IMR-90 (cell line): ENCODE data around the gene NPPC. TPM values are rescaled to one million over a fixed set of nuclear protein-coding genes. Genes with fewer than 3 reads are reported as not detected.

ENCODE experiments used
- ATAC-seq: fragments of 200-7000 bp; cut with Tn5 transposase; 2 replicates; pipeline ENCODE4 v1.9.1; 2020; ENCODE audit warnings: low read depth, mild to moderate bottlenecking, moderate library complexity
- BruUV-seq: library from RNA; stranded (reverse); fragments of 400-500 nt; replicated peaks from 2 replicates; lab custom pipeline; 2021; lab: Mats Ljungman, UMichigan
- CTCF ChIA-PET: fragments of 300-600 bp; formaldehyde crosslinking; extraction: SDS; loops from one replicate; lab custom pipeline; 2021; ENCODE audit warnings: antibody characterized with exemption; lab: Yijun Ruan, JAX
- POLR2A ChIA-PET: fragments of 300-600 bp; sonication (Branson Sonifier 250); formaldehyde crosslinking; loops from one replicate; lab custom pipeline; 2022; ENCODE audit warnings: antibody characterized with exemption; ENCODE audit not compliant: unreplicated experiment; lab: Charles Lee
- DNase-seq: peaks from one replicate; pipeline ENCODE4 v3.0.0; 2013
- H2AFZ ChIP-seq: replicated peaks from 2 replicates; pipeline ENCODE3; 2013; ENCODE audit warnings: low read length, mild to moderate bottlenecking; ENCODE audit not compliant: poor library complexity
- H2AK5ac ChIP-seq: 2 replicates; pipeline ENCODE4 v1.6.1; 2013; ENCODE audit warnings: low read depth, low read length, inconsistent platforms
- H2AK9ac ChIP-seq: replicated peaks from 2 replicates; pipeline ENCODE3; 2013; ENCODE audit warnings: mild to moderate bottlenecking, low read depth, low read length, moderate library complexity; ENCODE audit not compliant: poor library complexity
- H2BK120ac ChIP-seq: 2 replicates; pipeline ENCODE4 v1.6.1; 2013; ENCODE audit warnings: low read depth, low read length, inconsistent platforms
- H2BK15ac ChIP-seq: 3 replicates; pipeline ENCODE4 v1.6.1; 2013; ENCODE audit warnings: low read depth, low read length, inconsistent platforms
- H2BK20ac ChIP-seq: 2 replicates; pipeline ENCODE4 v1.6.1; 2013; ENCODE audit warnings: low read depth, mild to moderate bottlenecking, inconsistent platforms, low read length, moderate library complexity
- H2BK5ac ChIP-seq: 2 replicates; pipeline ENCODE4 v1.6.1; 2013; ENCODE audit warnings: mild to moderate bottlenecking, low read depth, low read length, inconsistent platforms; ENCODE audit not compliant: poor library complexity, severe bottlenecking
- H3K14ac ChIP-seq: replicated peaks from 2 replicates; pipeline ENCODE4 v1.6.1; 2013; ENCODE audit warnings: low read depth, low read length, inconsistent platforms
- H3K18ac ChIP-seq: 2 replicates; pipeline ENCODE4 v1.6.1; 2013; ENCODE audit warnings: low read depth, low read length, control low read depth
- H3K23ac ChIP-seq: 2 replicates; pipeline ENCODE4 v1.6.1; 2013; ENCODE audit warnings: low read depth, low read length, inconsistent platforms
- H3K27ac ChIP-seq: 2 replicates; pipeline ENCODE4 v1.5.1; 2013; ENCODE audit warnings: mild to moderate bottlenecking, control low read depth, low read length; ENCODE audit not compliant: insufficient read depth
- H3K27me3 ChIP-seq: 2 replicates; pipeline ENCODE4 v1.6.1; 2013; ENCODE audit warnings: low read length; ENCODE audit not compliant: control insufficient read depth, insufficient read depth
- H3K36me3 ChIP-seq: 2 replicates; pipeline ENCODE4 v1.6.1; 2013; ENCODE audit warnings: low read length, mixed read lengths; ENCODE audit not compliant: control insufficient read depth, insufficient read depth
- H3K4ac ChIP-seq: 2 replicates; pipeline ENCODE4 v1.6.1; 2013; ENCODE audit warnings: low read depth, low read length, inconsistent platforms
- H3K4me1 ChIP-seq: 2 replicates; pipeline ENCODE4 v1.6.1; 2013; ENCODE audit warnings: low read length, mixed read lengths; ENCODE audit not compliant: control insufficient read depth, insufficient read depth
- H3K4me2 ChIP-seq: 2 replicates; pipeline ENCODE4 v1.6.1; 2013; ENCODE audit warnings: low read depth, mild to moderate bottlenecking, control low read depth, low read length, moderate library complexity
- H3K4me3 ChIP-seq: 2 replicates; pipeline ENCODE4 v1.5.1; 2013; ENCODE audit warnings: low read depth, mild to moderate bottlenecking, control low read depth, low read length, moderate library complexity; ENCODE audit not compliant: insufficient read depth
- H3K56ac ChIP-seq: 2 replicates; pipeline ENCODE4 v1.6.1; 2013; ENCODE audit warnings: low read length, inconsistent platforms; ENCODE audit not compliant: insufficient read depth; ENCODE audit errors: extremely low read depth
- H3K79me1 ChIP-seq, 2 experiments: 2 replicates each; pipeline ENCODE4 v1.6.1; 2013; ENCODE audit warnings: low read length in 2 of 2, inconsistent platforms in 1 of 2, low read depth in 1 of 2
- H3K9ac ChIP-seq: 2 replicates; pipeline ENCODE4 v1.6.1; 2013; ENCODE audit warnings: low read depth, low read length, control low read depth
- H3K9me1 ChIP-seq: 2 replicates; pipeline ENCODE4 v1.6.1; 2013; ENCODE audit warnings: low read length, inconsistent platforms; ENCODE audit not compliant: insufficient read depth
- H3K9me3 ChIP-seq: 2 replicates; pipeline ENCODE4 v1.6.1; 2013; ENCODE audit warnings: low read length; ENCODE audit not compliant: control insufficient read depth, insufficient read depth
- H4K20me1 ChIP-seq: 2 replicates; pipeline ENCODE4 v1.6.1; 2013; ENCODE audit warnings: low read length, inconsistent platforms; ENCODE audit not compliant: insufficient read depth
- H4K5ac ChIP-seq: 2 replicates; pipeline ENCODE4 v1.6.1; 2013; ENCODE audit warnings: mild to moderate bottlenecking, low read depth, low read length, control low read depth
- H4K8ac ChIP-seq, 2 experiments: 2 replicates each; pipeline ENCODE4 v1.6.1; 2013; ENCODE audit warnings: low read depth in 2 of 2, low read length in 2 of 2, control low read depth in 1 of 2, inconsistent platforms in 1 of 2
- H4K91ac ChIP-seq: 2 replicates; pipeline ENCODE4 v1.6.1; 2013; ENCODE audit warnings: low read depth, low read length, inconsistent platforms; ENCODE audit not compliant: insufficient read depth
- CEBPB ChIP-seq: IDR thresholded peaks from 2 replicates; pipeline ENCODE4 v1.6.1; 2012; ENCODE audit warnings: low read depth, low read length, improper control_type of control experiment
- CHD1 ChIP-seq: IDR thresholded peaks from 2 replicates; pipeline ENCODE4 v1.6.1; 2012; ENCODE audit warnings: low read depth, low read length, improper control_type of control experiment
- FOS ChIP-seq: fragments of 150-350 bp; IDR thresholded peaks from 2 replicates; pipeline ENCODE4 v1.6.1; 2016; ENCODE audit warnings: low read depth, low read length
- MAFK ChIP-seq: IDR thresholded peaks from 2 replicates; pipeline ENCODE4 v1.6.1; 2012; ENCODE audit warnings: low read depth, low read length, improper control_type of control experiment
- MAZ ChIP-seq: IDR thresholded peaks from 2 replicates; pipeline ENCODE4 v1.6.1; 2012; ENCODE audit warnings: low read depth, mild to moderate bottlenecking, low read length, improper control_type of control experiment, moderate library complexity, borderline replicate concordance
- MXI1 ChIP-seq: IDR thresholded peaks from 2 replicates; pipeline ENCODE4 v1.6.1; 2012; ENCODE audit warnings: low read depth, mild to moderate bottlenecking, low read length, moderate library complexity, borderline replicate concordance
- NFE2L2 ChIP-seq: fragments of 150-350 bp; IDR thresholded peaks from 2 replicates; pipeline ENCODE4 v1.6.1; 2016; ENCODE audit warnings: low read depth, mild to moderate bottlenecking, low read length
- POLR2A ChIP-seq: IDR thresholded peaks from 2 replicates; pipeline ENCODE4 v1.6.1; 2012; ENCODE audit warnings: mild to moderate bottlenecking, low read depth, low read length
- RAD21 ChIP-seq: IDR thresholded peaks from 2 replicates; pipeline ENCODE4 v1.6.1; 2012; ENCODE audit warnings: low read length, improper control_type of control experiment
- RCOR1 ChIP-seq: IDR thresholded peaks from 2 replicates; pipeline ENCODE4 v1.6.1; 2012; ENCODE audit warnings: mild to moderate bottlenecking, low read length, improper control_type of control experiment; ENCODE audit not compliant: insufficient replicate concordance
- RFX5 ChIP-seq: IDR thresholded peaks from 2 replicates; pipeline ENCODE4 v1.8.0; 2012; ENCODE audit warnings: low read depth, mild to moderate bottlenecking, low read length, moderate library complexity
- SMC3 ChIP-seq: fragments of 150-350 bp; IDR thresholded peaks from 2 replicates; pipeline ENCODE4 v1.6.1; 2016; ENCODE audit warnings: low read depth, mild to moderate bottlenecking, antibody characterized with exemption, low read length, moderate library complexity
- whole genome bisulfite sequencing, 2 experiments: methylation state at CpG; one replicate each; pipeline versions ENCODE4 v1.1.5 to v1.1.7; 2013; ENCODE audit warnings: missing lambda C conversion rate in 2 of 2; ENCODE audit not compliant: insufficient read length in 1 of 2; ENCODE audit errors: extremely low coverage in 2 of 2; 5-methylcytosine and 5-hydroxymethylcytosine counted together
- dilution Hi-C: fragments of 300-500 bp; cut with HindIII; formaldehyde crosslinking; loops from one replicate; pipeline ENCODE4 v1.14.3; 2018; ENCODE audit warnings: low sequenced_read_pairs; ENCODE audit not compliant: unreplicated experiment
- in situ Hi-C: fragments of 300-500 bp; cut with MboI; formaldehyde crosslinking; loops from 3 replicates; pipeline ENCODE4 v1.14.3; 2019; ENCODE audit warnings: low sequenced_read_pairs, inconsistent platforms, mixed read lengths
- intact Hi-C: fragments of 100-400 bp; cut with micrococcal nuclease; formaldehyde crosslinking; loops from 2 replicates; pipeline ENCODE4 v1.10.0; 2022
- polyA plus RNA-seq, 3 experiments: library from polyadenylated mRNA; depleted of rRNA; stranded (reverse); fragments of >200 nt; gene quantifications; 2 replicates each; pipeline ENCODE4 v1.2.3, GENCODE V29; 2012; ENCODE audit warnings: low replicate concordance in 1 of 3
- total RNA-seq: library from RNA; depleted of rRNA; stranded (reverse); fragments of >200 nt; gene quantifications from 2 replicates; pipeline ENCODE4 v1.2.3, GENCODE V29; 2012
- TF ChIP-seq, protein P1 (sequence below): fragments of 150-350 bp; IDR thresholded peaks from 2 replicates; pipeline ENCODE4 v1.6.1; 2016; ENCODE audit warnings: low read depth, mild to moderate bottlenecking, low read length, moderate library complexity, borderline replicate concordance
- TF ChIP-seq, protein P2 (sequence below): conservative IDR thresholded peaks from 2 replicates; pipeline ENCODE4 v1.5.1; 2012; ENCODE audit warnings: mild to moderate bottlenecking, low read depth, low read length, improper control_type of control experiment
- TF ChIP-seq, protein P3 (sequence below): fragments of 150-350 bp; IDR thresholded peaks from 2 replicates; pipeline ENCODE4 v1.6.1; 2017; ENCODE audit warnings: mild to moderate bottlenecking, antibody characterized with exemption, low read length, low read depth

Gene NPPC
- total and polyA plus RNA-seq, 2 of the 4 experiments (the other 2 are of a cell fraction), result 0.22 to 0.36 TPM

DNA sequence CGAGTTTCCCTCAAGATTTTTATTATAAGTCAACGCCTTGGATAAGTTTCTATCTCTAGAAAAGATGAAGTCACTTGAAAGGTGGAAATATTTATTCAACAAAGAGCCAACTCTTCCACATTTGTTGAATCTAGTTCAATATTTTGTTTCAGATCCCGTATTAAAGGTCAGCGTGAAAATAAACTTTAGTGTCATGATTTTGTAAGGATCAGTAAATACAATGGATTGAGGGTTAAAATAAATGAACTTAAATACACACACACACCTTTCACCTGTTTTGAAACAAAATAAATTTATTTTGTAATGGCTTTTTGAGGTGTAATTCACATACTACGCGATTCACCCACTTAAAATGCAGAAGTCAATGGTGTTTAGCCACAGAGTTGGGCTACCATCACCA is 16.0 kb upstream of the NPPC start:
- peaks cover 26% of the 10 kb centered on the region for H3K27me3 ChIP-seq
- no peak overlapping the region for H2BK120ac ChIP-seq
- BruUV-seq, result no TSS peak
- no peaks in the 10 kb centered on the region for H3K36me3 ChIP-seq
- no peak overlapping the region for H3K56ac ChIP-seq
- H3K14ac ChIP-seq, result no peak overlapping the region
- H2AK9ac ChIP-seq, result no peak overlapping the region
- no CpG with 5 or more reads among the region's 6 CpGs for WGBS, 2 experiments
- DNase-seq (no peak), ATAC-seq (no peak)
- H3K9me3 ChIP-seq, result no peaks in the 10 kb centered on the region
- H2AK5ac ChIP-seq, result no peak overlapping the region
- H4K91ac ChIP-seq, result no peak overlapping the region
- H3K9me1 ChIP-seq, result no peaks in the 10 kb centered on the region; the same call in 1 of the 2 replicates
- ChIA-PET CTCF (no interaction called here), POLR2A (no interaction called here)
- H3K4me2 ChIP-seq, result no peak overlapping the region
- no peak overlapping the region for H3K18ac ChIP-seq
- H3K23ac ChIP-seq, result no peak overlapping the region
- intact Hi-C loops (no loop called here), in situ Hi-C loops (no loop called here), dilution Hi-C loops (no loop called here)
- H2BK20ac ChIP-seq, result no peak overlapping the region
- no peak overlapping the region for H4K5ac ChIP-seq
- H3K4me3 ChIP-seq, result no peak overlapping the region
- TF ChIP-seq POLR2A, result no peak
- no peak for TF ChIP-seq MAZ
- no peak for TF ChIP-seq CHD1
- TF ChIP-seq FOS, result no peak
- TF ChIP-seq MXI1, result no peak
- TF ChIP-seq SMC3, result no peak
- TF ChIP-seq, protein P1, sequence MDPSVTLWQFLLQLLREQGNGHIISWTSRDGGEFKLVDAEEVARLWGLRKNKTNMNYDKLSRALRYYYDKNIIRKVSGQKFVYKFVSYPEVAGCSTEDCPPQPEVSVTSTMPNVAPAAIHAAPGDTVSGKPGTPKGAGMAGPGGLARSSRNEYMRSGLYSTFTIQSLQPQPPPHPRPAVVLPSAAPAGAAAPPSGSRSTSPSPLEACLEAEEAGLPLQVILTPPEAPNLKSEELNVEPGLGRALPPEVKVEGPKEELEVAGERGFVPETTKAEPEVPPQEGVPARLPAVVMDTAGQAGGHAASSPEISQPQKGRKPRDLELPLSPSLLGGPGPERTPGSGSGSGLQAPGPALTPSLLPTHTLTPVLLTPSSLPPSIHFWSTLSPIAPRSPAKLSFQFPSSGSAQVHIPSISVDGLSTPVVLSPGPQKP, result no peak
- TF ChIP-seq RCOR1, result no peak
- TF ChIP-seq MAFK, result no peak
- TF ChIP-seq, protein P2, sequence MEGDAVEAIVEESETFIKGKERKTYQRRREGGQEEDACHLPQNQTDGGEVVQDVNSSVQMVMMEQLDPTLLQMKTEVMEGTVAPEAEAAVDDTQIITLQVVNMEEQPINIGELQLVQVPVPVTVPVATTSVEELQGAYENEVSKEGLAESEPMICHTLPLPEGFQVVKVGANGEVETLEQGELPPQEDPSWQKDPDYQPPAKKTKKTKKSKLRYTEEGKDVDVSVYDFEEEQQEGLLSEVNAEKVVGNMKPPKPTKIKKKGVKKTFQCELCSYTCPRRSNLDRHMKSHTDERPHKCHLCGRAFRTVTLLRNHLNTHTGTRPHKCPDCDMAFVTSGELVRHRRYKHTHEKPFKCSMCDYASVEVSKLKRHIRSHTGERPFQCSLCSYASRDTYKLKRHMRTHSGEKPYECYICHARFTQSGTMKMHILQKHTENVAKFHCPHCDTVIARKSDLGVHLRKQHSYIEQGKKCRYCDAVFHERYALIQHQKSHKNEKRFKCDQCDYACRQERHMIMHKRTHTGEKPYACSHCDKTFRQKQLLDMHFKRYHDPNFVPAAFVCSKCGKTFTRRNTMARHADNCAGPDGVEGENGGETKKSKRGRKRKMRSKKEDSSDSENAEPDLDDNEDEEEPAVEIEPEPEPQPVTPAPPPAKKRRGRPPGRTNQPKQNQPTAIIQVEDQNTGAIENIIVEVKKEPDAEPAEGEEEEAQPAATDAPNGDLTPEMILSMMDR, result no peak
- TF ChIP-seq, protein P3, sequence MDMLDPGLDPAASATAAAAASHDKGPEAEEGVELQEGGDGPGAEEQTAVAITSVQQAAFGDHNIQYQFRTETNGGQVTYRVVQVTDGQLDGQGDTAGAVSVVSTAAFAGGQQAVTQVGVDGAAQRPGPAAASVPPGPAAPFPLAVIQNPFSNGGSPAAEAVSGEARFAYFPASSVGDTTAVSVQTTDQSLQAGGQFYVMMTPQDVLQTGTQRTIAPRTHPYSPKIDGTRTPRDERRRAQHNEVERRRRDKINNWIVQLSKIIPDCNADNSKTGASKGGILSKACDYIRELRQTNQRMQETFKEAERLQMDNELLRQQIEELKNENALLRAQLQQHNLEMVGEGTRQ, result no peak
- no peak for TF ChIP-seq NFE2L2
- TF ChIP-seq CEBPB, result no peak
- TF ChIP-seq RFX5, result no peak
- TF ChIP-seq RAD21, result no peak
- H3K4me1 ChIP-seq, result no peaks in the 10 kb centered on the region
- H3K4ac ChIP-seq, result no peak overlapping the region
- H2BK15ac ChIP-seq, result no peak overlapping the region
- no peak overlapping the region for H2BK5ac ChIP-seq
- H3K79me1 ChIP-seq, result no peaks in the 10 kb centered on the region
- no peak overlapping the region for H4K8ac ChIP-seq
- H2AFZ ChIP-seq, result no peak overlapping the region
- no peak overlapping the region for H3K27ac ChIP-seq
- H3K9ac ChIP-seq, result no peak overlapping the region
- H4K20me1 ChIP-seq, result no peaks in the 10 kb centered on the region
